ENCODE measurements around the gene TARS2.
A peak's percentile ranks its signal among the peaks of the same experiment; 100 is the strongest.

Gene TARS2

GRCh38 chr1:150511551-150511950 lies 24.3 kb downstream of the TARS2 start:
- no peak for DNase-seq

DNA sequence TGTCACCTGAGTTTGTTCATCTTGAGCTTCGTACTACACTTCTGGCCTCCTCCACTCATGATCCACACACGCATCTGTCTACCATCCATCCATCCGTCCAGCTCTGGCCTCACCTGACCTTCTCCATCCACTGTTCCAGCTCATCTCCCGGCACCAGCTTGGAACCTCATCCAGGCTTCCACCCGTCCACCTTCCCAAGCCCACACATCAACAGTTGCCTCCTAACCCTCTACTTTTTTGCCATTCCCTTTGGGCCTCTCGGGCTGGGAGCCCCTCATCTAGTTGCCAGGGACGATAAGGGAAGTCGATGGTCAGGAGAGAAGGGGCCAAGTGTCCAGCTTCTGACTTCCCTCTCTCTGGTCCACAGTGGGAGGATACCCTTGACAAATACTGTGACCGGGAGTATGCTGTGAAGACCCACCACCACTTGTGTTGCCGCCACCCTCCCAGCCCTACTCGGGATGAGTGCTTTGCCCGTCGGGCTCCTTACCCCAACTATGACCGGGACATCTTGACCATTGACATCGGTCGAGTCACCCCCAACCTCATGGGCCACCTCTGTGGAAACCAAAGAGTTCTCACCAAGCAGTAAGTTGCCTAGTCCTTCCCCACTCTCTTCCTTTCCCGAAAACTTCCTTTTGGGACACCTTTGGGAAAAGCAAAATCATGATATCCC lies 24.9 kb downstream of the TARS2 start:
- DNase-seq = no peak

DNA sequence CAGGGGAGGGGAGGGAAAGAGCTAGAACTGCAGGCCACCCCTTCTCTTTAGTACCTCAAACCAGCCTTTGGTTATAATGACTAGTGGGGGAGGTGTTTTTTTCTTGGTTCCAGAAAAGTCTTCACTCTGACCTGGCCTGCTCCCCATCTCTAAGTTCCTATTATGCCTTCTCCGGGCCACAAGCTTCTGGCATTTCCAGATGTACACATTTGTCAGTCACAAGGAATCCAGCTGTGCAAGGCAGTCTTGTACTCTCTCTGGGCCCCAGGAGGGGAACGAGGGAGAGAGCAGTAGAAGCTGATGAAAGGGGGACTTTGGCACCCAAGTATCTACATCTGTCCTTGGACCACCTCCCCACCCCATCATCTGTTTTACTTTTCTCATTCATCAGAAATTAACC lies 25.6 kb downstream of the TARS2 start:
- no peak for DNase-seq

DNA sequence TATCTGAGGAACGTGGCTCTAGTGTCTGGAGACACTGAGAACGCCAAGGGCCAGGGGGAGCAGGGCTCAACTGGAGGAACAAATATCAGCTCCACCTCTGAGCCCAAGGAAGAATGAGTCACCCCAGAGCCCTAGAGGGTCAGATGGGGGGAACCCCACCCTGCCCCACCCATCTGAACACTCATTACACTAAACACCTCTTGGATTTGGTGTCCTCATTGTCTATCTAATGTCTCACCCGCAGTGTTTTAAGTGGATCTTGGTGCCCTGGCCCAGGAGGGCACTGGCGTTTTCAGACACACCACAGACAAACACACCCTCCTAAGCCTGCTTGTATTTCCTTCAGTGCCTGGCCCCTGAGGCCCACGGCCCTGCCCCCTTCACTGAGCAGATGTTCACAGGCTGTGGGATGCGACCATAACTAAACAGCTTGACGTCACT lies 26.2 kb downstream of the TARS2 start:
- DNase-seq = peak; percentile 53

DNA sequence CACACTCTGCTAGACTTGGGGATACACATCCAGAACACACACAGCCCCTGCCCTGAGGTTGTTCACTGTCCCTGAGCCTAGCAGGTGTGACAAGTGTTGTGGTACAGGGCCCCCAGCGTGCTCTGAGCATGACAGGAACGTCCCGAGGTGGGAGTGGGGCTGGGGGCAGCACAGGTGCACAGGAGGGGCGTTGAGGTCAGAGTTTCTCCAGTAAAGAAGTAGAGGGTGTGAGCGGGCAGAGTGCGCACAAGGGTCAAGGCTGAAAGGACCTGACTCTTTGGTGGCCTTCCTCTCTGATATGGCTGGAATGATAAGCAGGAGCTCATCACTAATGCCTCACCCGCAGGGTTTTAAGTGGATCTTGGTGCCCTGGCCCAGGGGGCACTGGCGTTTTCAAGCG lies 27.0 kb downstream of the TARS2 start:
- DNase-seq = no peak

DNA sequence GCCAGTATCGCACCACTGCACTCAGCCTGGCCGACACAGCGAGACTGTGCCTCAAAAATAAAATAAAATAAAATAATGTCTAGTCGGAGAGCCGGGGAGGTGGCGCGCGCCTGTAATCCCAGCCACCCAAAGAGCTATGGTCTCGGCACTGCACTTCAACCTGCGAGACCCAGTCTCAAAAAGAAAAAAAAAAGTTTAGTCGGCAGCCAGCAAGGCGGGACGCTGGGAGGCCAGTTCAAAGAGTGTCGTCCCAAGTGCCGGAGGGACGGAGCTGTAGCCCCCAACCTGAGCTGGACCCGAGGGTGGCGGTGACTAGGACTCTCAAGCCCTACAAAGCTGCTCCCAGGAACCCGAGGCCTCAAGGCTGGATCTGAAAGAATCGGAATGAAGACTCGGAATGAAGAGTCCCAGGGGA lies 27.7 kb downstream of the TARS2 start:
- no peak for DNase-seq

DNA sequence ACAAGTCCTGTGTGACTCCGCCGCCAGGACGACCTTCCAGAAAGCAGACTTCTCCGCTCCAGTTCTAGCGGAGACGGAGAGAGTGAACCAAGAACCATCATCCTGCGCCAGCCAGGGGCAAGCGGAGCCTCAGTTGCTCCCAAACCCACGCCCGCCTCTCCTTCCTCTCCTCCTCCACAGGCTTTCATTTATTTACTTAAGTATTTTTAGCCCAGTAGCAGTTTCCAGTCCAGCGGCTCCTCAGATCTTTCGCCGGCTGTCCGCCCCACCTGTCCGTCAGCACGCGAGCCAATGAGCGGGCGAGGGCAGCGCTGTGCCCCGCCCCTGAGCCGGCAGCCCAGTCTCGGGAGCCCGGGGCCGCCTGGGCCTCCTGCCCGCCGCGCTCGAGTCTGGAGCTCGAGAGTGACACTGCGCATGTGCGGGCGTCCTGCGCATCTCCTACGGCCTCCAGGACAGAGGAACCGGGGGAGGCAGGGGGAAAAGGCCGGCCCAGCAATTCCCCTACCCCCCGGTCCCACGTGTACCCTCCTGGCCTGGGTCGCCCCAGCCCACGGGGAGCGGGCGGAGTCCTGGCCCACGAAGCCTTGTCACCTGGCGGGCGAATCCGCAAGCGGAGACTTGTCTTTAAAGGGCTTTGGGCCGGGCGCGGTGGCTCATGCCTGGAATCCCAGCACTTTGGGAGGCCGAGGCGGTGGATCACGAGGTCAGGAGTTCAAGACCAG lies 28.3 kb downstream of the TARS2 start, which contains the start of gene FALEC:
Gene FALEC, plus strand, starts transcription at position 425 of the 722 bp plus-strand sequence.
- DNase-seq = peak; percentile 98

DNA sequence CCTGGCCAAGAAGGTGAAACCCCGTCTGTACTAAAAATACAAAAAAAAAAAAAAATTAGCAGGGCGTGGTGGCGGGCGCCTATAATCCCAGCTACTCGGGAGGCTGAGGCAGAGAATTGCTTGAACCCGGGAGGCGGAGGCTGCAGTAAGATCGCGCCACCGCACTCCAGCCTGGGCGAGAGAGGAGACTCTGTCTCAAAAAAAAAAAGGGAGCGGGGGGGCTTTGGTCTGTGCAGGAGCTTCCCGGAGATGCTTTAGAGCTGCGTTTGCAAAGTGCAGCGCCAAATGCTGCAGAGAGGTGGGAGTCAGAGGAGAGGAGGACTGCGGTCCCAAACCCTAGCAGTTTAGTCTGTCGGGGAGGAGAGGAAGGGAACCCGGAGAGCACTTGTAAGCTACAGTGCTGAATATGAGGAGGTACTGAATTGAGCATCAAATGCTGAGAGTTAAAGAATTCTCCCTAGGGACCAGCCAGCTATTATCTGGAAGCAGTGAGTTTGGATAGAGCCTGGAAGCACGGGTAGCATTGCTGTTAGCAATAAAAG lies 28.9 kb downstream of the TARS2 start:
- peak; percentile 42 for DNase-seq

GRCh38 chr1:150516616-150517015 lies 29.4 kb downstream of the TARS2 start:
- peak; percentile 62 for DNase-seq

GRCh38 chr1:150521196-150521968 lies 34.2 kb downstream of the TARS2 start:
- DNase-seq = no peak

DNA sequence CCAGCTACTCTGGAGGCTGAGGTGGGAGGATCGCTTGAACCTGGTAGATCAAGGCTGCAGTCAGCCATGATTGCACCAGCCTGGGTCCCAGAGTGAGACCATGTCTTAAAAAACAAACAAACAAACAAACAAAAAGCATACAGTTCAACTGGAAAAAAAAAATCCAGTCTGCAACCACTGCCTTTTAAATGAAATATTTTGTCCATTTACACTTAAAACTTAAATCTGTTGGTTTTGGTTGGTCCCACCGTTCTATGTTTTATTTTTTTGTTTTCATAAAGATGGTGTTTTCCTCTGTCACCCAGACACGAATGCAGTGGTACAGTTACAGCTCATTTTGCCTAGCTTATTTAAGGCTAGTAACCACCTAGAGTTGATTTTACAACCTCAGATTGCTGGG lies 38.1 kb downstream of the TARS2 start:
- no peak for DNase-seq

DNA sequence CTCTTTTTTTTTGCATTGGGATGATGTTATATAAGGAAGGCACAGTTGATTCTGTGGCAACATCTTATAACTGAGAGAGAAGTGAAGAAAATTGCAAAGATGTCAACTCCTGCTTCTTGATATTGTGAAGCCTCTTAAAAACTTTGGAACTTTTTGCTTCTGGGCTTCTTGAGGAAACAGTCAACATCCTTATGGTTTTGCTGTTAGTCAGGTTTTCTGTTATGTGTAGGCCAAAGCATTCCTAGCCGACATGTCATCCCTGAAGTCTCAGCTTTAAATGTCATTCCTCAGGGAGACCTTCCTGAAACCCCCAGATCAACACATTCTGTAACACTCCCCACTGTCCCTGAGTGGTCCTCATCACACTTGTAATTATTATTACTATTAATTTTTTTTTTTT lies 41.0 kb downstream of the TARS2 start:
- DNase-seq = no peak

GRCh38 chr1:150529017-150529416 lies 41.8 kb downstream of the TARS2 start:
- DNase-seq = peak; percentile 24

GRCh38 chr1:150530491-150531159 lies 43.4 kb downstream of the TARS2 start:
- no peak for DNase-seq

- DNase-seq = no peak
Measured at GRCh38 chr1:150532860-150533259, 45.6 kb downstream of the TARS2 start.

DNA sequence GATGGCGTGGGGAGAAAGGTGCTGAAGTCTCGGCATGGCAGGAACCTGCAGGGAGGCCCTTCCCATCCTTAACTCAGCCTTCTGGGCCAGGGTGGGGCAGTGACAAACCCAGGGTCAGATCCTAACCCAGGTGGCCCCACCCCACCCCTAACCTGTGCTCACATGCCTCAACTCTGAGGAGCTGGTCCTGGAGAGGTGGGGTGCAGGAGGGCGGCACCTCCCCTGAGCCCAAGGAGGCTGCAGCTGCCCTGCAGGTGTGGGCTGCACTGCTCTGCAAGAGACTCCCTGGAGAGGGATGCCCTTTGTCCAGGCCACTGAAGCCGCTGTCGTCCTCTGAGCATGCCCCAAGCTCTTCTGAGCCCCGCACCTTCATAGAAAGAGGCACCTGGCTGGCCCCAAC lies 46.8 kb downstream of the TARS2 start:
- no peak for DNase-seq

GRCh38 chr1:150535511-150536287 lies 48.5 kb downstream of the TARS2 start:
- no peak for DNase-seq

DNA sequence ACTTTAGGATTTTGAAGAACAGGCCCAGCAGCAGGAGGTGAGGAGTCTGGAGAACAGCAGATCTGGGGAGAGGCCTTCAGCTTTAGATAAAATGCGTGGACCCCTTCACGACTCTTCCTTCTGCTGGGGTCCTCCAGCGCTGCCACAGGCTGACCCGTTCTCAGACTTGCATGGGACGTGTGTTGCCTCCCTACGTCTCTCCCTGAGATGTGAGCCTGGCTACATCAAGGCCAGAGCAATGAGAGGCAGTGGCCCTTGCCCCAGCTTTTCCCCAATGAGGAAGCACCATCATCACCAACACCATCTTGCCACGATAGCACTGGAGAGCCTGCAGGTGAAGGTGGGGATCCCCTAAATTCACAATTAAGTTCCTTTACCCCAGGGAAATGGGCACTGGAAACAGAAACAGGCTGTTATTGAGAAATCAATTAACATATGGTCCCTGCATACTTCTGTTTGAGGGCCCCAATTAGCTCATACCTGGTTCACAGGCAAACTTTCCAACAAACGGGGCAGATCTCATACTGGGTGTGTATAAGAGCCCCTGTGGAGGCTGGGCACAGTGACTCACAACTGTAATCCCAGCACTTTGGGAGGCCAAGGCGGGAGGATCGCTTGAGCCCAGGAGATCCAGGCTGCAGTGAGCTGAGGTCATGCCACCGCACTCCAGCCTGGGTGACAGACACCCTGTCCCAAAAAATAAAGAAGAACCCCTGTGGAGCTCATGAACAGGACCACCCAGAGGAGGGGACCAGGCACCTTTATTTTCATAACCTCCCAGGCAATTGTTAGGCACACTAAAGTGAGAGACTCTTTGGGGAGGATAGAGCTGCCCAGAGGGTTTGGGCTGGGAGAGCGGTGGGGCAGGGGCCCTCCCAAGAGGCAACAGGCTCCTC lies 49.9 kb downstream of the TARS2 start:
- DNase-seq = no peak

GRCh38 chr1:150537732-150538684 lies 50.8 kb downstream of the TARS2 start:
- no peak for DNase-seq

Measured in hematopoietic multipotent progenitor cell treated with erythropoietin and hydrocortisone succinate and interleukin-3 and kit ligand, for 4 days (in vitro differentiated cells).